Dendritic cell treated with granulocyte-macrophage colony-stimulating factor and Interleukin-4, amounts not matched to agents 40 ng/mL and 50 ng/mL, for 4 days (primary cell): ENCODE results near the gene HOXD12.
A peak's percentile ranks its signal among the peaks of the same experiment; 100 is the strongest.

Experiments used
- H3K27ac Mint-ChIP-seq: one replicate; pipeline ENCODE4 v1.8.0; 2022; ENCODE audit warnings: mild to moderate bottlenecking, mixed read lengths
- H3K27me3 Mint-ChIP-seq: one replicate; pipeline ENCODE4 v1.8.0; 2022; ENCODE audit warnings: mild to moderate bottlenecking, mixed read lengths
- H3K36me3 Mint-ChIP-seq: one replicate; pipeline ENCODE4 v1.8.0; 2022; ENCODE audit warnings: low read depth, mixed read lengths
- H3K4me1 Mint-ChIP-seq: one replicate; pipeline ENCODE4 v1.8.0; 2022; ENCODE audit warnings: low read depth, mixed read lengths
- H3K4me3 Mint-ChIP-seq: one replicate; pipeline ENCODE4 v1.8.0; 2022; ENCODE audit warnings: mild to moderate bottlenecking, moderate library complexity, mixed read lengths
- H3K9me3 Mint-ChIP-seq: one replicate; pipeline ENCODE4 v1.8.0; 2022; ENCODE audit warnings: mixed read lengths
- intact Hi-C: fragments of 100-400 bp; cut with micrococcal nuclease; formaldehyde crosslinking; loops from one replicate; pipeline ENCODE4 v1.15.0; 2022

The HOXD12 gene

DNA sequence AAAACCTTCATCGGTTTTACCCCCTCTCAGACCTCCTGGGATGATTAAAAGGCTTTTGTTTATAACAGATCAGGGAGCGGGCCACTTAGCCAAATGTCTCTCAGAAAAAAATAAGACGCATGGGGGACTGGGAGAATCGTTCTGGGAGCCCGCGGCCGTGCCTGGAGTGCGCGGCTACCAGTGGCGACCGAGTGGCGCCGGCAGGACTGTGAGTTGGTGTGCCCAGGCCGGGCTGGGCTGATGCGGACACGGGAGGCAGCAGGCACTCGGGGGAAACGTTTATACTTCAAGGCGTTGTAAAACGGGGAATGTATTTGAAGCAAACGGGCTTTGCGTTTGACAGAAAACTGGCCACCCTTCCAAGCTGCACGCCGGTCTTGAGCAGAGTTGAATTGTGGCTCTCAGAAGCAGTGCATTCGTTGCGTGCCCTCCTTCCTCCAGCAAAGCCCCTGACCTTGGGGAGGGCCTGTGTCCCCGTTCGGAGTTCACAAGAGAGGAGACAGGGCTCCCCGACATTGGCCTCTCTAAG, 12.3 kb downstream of the HOXD12 start:
- H3K4me3 Mint-ChIP-seq = no peak overlapping the region

DNA sequence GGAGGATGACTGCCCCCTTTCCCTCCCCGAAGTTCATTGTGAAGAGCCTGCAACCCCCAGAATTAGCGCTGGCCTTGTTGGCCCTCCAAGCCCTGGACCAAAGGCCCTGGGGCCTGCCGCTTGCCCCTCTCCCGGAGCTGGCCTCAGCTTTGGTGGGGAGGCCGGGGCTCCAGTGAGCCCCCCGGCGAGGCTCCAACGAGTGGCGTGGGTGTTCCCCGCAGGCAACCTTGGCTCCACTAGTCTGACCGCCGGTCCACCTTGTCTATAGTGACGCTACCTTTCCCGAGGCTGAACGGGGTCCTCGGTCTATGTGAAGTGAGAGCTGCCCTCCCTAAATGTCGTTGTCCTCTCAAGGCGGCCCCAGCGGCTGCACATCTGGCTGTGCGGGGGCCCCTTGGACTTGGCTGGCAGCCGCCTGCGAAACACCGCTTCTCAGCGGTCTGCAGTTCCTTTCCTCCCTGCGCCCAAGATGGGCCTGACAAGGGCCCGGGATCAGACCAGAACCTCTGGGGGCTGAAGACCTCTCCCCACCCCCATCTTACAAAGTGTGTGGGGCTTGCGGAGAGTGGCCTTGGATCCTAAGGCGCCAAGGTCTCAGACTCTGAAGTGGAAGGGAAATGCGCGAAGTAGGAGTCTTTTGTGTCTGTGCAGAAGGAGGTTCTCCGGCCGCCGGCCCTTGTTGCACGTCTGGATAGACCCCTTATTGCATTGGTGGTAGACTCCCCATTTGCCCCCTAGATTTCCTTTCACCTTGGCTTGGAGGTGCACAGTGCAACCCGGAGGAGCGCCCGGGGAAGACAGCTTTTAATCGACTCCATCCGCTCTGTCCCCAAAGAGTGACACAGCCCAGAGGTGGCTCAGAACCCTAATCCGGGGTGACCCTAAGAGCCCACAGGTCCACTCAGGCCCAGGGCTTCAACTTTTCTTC, 13.0 kb downstream of the HOXD12 start:
- Mint-ChIP-seq H3K4me1 (peaks cover 5% of the 10 kb centered on the region), H3K4me3 (no peak overlapping the region), H3K27ac (no peak overlapping the region), H3K36me3 (no peaks in the 10 kb centered on the region), H3K9me3 (no peaks in the 10 kb centered on the region), H3K27me3 (peaks cover 89% of the 10 kb centered on the region)
- intact Hi-C loops = no loop called here

More for the DNA sequence above, 12.3 kb downstream of the HOXD12 start:
- intact Hi-C loops = no loop called here
- H3K36me3 Mint-ChIP-seq = no peaks in the 10 kb centered on the region
- H3K9me3 Mint-ChIP-seq = no peaks in the 10 kb centered on the region
- peaks cover 87% of the 10 kb centered on the region for H3K27me3 Mint-ChIP-seq
- H3K27ac Mint-ChIP-seq = no peak overlapping the region
- H3K4me1 Mint-ChIP-seq = peaks cover 9% of the 10 kb centered on the region

DNA sequence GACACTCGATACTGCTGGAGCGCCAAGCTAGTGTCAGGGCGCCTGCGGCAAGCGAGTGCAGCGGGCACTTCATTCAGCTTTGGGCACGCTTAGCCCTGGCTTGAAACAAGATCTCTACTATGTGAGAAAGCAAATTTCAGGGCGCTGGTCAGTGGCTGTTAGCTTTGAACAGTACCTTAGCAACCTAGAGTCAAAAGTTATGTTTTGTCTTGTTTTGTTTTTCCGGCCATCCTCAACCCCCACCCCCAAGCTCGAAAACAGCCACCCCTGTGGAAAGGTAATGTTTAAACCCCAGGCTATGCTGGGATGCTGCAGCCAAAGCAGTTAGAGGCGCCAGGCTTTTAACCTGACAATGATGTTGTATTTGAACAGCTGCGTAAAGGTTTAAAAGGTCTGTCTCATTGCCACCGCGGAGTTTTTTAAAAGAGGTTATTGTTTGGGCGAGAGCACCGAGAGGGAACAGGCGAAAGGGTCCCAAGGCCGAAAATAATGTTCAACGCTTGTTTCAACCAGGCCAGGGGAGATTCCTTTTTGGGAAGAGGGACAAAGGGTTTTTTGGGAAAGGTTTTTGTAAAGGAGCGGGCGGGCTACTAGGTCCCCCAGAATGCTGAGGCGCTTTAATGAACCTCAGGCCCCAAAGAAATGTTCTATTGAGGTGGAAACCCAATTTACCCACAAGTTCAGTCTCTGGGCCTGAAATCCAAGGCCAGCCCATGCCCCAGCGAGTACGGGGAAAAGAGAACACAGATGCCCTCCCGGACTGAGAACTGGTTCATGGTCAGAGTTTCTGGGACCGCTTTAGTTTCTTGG, 14.7 kb downstream of the HOXD12 start:
- no peak overlapping the region for H3K27ac Mint-ChIP-seq
- H3K9me3 Mint-ChIP-seq = no peaks in the 10 kb centered on the region
- H3K36me3 Mint-ChIP-seq = no peaks in the 10 kb centered on the region
- peaks cover 14% of the 10 kb centered on the region for H3K4me1 Mint-ChIP-seq
- no peak overlapping the region for H3K4me3 Mint-ChIP-seq
- H3K27me3 Mint-ChIP-seq = peaks cover 94% of the 10 kb centered on the region
- intact Hi-C loops = no loop called here

DNA sequence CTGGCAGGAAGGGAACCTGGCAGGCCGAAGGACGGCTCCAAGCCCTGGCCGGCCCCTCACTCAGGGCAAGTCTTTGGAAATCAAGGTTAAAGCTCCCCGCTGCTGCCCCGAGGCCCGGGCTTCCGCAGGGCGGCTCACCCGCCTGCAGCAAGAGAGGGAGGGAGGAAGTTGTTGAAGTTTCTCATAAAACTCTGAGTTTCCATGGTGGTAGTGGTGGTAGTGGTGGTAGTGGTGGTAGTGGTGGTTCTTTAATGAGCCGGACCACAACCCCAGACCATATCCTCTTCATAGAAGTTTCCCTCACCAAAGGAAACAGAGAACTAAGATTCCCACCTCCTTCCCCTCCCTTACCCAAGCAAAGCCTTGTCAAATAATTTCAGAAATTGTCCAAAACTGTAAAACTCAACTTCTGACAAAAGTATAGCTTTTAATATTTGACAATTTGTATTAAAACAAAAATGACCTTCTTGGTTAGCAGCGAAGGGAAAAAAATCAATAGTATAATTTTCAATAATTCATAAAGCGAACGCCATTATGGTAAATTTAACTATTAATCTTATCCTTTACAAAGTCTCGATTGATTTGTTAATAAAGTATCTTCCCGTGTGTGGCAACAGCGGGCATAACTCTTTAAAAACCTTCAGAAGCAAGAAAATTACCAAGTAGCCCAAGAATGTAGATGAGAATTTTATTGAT, 15.5 kb downstream of the HOXD12 start:
- Mint-ChIP-seq H3K4me3 (no peak overlapping the region), H3K4me1 (peaks cover 14% of the 10 kb centered on the region), H3K9me3 (no peaks in the 10 kb centered on the region), H3K27ac (no peak overlapping the region), H3K27me3 (peaks cover 94% of the 10 kb centered on the region), H3K36me3 (no peaks in the 10 kb centered on the region)
- intact Hi-C loops = no loop called here

DNA sequence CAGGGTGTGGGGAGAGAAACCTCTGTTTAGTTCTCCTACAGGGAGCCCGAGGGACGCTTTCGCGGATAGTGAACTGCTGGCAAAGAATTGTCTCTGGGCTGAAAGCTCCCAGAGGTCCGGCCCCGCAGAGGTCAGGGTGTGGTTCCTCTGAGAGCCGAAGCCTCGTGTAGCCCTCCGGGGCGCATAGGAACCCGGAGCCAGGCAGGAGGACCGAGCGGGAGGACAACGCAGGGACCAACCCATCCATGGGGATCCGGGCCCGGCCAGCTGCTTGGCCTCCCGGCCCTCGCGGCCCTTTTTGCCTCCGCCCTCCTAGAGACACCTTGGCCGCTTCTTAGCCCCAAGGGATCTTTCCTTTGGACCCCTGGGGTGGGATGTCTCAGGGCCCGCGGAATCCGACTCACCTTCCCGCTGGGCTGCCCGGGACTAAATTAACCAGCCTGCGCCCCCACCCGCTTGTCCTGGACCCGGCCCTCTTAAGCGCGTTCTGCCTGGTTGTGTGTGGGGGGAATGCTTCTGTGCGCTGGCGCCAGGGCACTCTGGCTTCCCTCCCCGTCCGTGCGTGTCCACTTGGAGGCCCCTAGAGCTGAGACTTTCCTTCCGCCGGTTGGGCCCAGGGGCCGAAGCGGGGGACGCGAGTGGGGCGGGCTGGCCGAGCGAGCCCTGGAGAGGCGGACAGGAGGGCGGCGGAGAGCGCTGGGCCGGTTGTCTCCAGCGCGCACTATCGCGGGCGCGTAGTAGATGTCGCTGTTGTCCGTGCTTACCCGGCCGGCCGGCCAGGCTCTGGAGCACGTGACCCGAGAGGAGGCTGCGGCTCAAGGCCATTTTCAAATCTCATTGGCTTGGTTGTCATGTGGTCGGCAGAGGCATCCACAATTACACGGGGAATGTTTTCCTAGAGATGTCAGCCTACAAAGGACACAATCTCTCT, 16.6 kb downstream of the HOXD12 start, which contains the start of gene HOXD10:
HOXD10 (plus strand) TSS at position 896 of the 931 bp plus-strand sequence. CDS start 56 bp downstream, outside the sequence.
- Mint-ChIP-seq H3K27ac (no peak within 1 kb of the TSS), H3K27me3 (peaks cover 96% of the 10 kb centered on the region), H3K9me3 (no peaks in the 10 kb centered on the region), H3K4me3 (no peak within 1 kb of the TSS), H3K4me1 (peaks cover 12% of the 10 kb centered on the region), H3K36me3 (no peaks in the 10 kb centered on the region)
- intact Hi-C loops = no loop called here

DNA sequence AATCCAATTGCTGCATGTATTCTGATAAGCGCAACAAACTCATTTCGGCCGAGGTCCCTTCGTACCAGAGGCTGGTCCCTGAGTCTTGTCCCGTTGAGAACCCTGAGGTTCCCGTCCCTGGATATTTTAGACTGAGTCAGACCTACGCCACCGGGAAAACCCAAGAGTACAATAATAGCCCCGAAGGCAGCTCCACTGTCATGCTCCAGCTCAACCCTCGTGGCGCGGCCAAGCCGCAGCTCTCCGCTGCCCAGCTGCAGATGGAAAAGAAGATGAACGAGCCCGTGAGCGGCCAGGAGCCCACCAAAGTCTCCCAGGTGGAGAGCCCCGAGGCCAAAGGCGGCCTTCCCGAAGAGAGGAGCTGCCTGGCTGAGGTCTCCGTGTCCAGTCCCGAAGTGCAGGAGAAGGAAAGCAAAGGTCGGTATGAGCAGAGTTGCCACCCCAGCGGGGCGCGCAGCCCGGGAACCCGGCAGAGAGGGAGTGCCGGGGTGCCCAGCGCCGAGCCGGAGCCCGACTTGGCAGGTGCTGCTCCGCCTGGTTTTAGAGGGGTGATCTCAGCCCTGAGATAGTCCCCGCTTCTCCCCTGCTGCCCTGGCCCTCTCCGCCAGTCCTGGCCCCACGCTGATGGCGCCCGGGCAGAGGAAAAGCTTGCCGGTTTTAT, 17.7 kb downstream of the HOXD12 start:
- Mint-ChIP-seq H3K4me1 (peaks cover 9% of the 10 kb centered on the region), H3K9me3 (no peaks in the 10 kb centered on the region), H3K27ac (no peak overlapping the region), H3K27me3 (peaks cover 94% of the 10 kb centered on the region), H3K36me3 (no peaks in the 10 kb centered on the region), H3K4me3 (no peak overlapping the region)
- intact Hi-C loops = no loop called here

DNA sequence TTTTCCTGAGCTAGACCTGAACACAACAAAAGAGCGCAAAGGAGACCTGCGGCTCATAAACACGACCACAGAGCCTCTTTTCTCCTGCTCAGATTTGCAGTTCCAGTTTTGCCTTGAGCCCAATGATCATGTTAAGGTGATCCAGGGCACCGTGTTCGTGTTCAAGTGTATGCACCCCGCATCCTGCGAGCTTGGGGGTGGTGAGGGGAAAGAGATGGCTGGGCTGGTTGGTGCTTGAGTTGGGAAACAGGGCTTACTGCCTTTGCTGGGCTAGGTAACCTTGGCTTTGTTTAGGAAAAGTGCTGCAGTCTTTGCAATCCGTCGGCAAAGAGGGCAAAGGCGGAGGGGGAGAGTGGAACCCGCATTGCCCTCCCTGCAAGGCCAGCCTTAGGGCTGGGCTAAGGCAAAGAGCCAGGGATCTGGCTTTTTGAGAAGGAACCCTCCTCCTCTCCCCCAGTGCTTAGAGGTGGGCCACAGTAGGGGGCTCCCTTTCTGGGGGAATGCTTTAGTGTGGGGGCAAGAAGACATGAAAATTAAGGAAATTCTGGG, 18.3 kb downstream of the HOXD12 start:
- Mint-ChIP-seq H3K27me3 (peaks cover 94% of the 10 kb centered on the region), H3K9me3 (no peaks in the 10 kb centered on the region), H3K4me3 (no peak overlapping the region), H3K36me3 (no peaks in the 10 kb centered on the region), H3K4me1 (peaks cover 14% of the 10 kb centered on the region), H3K27ac (no peak overlapping the region)
- intact Hi-C loops = no loop called here

DNA sequence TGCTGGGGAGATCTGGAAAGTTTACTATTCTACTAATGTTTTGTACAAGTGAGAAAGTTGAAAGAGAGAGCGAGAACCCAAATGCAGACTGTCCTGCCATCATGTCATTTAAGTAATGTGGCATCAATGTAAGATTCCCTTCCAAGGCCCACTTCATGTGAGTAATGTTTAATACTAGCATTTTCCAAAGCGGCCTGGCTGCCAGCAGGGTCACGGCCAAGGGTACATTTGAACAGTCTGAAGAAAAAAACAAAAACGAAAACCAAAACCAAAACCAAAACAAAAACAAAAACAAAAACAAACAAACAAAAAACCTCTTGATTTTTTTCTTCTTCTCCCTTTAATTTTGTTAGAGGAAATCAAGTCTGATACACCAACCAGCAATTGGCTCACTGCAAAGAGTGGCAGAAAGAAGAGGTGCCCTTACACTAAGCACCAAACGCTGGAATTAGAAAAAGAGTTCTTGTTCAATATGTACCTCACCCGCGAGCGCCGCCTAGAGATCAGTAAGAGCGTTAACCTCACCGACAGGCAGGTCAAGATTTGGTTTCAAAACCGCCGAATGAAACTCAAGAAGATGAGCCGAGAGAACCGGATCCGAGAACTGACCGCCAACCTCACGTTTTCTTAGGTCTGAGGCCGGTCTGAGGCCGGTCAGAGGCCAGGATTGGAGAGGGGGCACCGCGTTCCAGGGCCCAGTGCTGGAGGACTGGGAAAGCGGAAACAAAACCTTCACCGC, 19.2 kb downstream of the HOXD12 start:
- Mint-ChIP-seq H3K27me3 (peaks cover 94% of the 10 kb centered on the region), H3K27ac (no peak overlapping the region), H3K4me3 (peak overlapping the region; percentile 54), H3K36me3 (no peaks in the 10 kb centered on the region), H3K9me3 (no peaks in the 10 kb centered on the region), H3K4me1 (peaks cover 17% of the 10 kb centered on the region)
- intact Hi-C loops = no loop called here

DNA sequence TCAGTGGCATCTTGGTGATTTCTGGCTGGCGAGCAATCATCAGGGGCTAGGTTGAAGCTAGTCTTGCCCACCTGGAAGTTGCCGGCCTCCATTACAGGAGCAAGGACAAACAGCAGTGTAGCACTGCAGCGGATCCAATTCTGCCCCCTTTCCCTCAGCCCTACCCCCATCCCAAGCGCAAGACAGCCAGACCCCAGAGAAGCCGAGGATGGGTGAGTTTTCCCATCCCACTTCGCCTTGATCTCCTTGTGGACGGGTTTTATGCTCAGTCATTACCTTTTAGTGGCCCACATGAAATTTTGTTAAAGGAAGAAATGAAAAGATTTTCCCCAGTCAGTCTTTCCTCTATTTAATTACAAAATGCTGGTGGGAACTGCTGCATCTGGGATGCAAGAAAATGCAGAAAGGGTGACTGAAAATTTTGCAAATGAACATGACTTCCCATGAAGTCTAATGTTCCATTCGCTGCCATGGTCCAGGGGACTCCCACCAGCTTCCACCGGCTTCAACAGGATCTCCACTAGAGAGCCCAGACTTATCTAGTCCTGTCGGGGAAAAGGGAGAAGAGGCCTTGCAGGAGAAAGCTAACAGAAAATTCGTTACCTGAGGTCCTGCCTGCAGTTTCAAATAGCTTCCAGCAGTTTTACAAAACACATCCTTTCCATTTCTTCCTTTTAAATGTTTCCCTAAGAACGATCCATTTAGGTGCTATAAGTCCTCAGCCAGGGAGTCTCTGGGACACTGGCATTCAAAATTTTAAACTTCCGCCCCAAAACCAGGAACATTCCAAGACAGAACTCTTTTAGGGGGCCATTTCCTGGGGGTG, 21.0 kb downstream of the HOXD12 start:
- intact Hi-C loops = no loop called here
- Mint-ChIP-seq H3K27me3 (peaks cover 96% of the 10 kb centered on the region), H3K27ac (no peak overlapping the region), H3K36me3 (no peaks in the 10 kb centered on the region), H3K4me3 (no peak overlapping the region), H3K4me1 (peaks cover 30% of the 10 kb centered on the region), H3K9me3 (no peaks in the 10 kb centered on the region)

DNA sequence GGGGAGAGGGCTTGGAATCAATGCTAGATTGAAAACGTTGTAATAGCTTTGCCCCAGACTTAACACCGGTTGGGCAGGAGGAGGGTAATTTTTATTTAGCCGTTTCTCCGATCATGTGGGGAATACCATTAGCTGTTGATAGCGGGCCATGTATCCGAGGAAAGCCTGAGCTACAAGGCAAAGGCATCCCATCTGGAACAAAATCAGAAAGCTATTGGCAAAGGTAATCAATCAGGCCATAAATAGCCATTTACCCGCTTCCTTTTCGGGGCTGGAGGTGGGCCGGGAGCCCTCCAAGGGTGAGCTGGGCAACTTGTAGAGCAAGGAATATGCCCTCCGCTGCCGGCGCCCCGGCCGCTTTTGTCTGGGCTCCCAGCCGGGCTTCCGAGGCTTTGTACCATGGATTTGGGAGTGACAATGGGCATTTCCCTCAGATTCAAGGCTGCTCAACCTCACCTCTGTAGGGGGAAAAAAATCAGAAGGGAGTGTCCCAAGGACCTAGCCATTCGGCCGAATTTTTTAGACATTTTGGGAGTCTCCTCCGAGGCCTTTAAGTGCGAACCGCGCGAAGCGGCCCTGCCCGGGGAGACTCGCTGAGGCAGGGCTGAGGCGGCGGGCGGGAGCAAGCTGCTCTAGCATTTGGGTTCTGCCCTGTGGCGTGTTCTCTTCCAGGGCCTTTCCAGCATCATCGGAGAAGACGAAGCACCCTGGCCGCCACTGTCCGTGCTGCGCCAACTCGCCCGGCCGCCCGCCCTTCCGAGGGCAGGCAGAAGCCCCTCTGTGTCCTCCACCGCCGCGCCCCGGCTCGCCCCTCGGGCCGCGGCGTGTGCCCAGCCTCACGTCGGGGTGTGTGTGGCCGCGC, 21.8 kb downstream of the HOXD12 start:
- intact Hi-C loops = no loop called here
- Mint-ChIP-seq H3K4me1 (peaks cover 30% of the 10 kb centered on the region), H3K9me3 (no peaks in the 10 kb centered on the region), H3K4me3 (no peak overlapping the region), H3K27me3 (peaks cover 96% of the 10 kb centered on the region), H3K36me3 (no peaks in the 10 kb centered on the region), H3K27ac (no peak overlapping the region)
